OCI-LY7 (cell line): ENCODE results near the gene SPTB.

Experiments used
- EZH2phosphoT487 ChIP-seq: fragments of 200-600 bp; sonication (generic); IDR thresholded peaks from 2 replicates; pipeline ENCODE4 v1.6.1; 2018; ENCODE audit warnings: low read depth, borderline replicate concordance, mild to moderate bottlenecking, mixed run types, antibody characterized with exemption, low read length, moderate library complexity, mixed read lengths
- TF ChIP-seq, protein P1 (sequence below): fragments of 200-600 bp; sonication (generic); conservative IDR thresholded peaks from 2 replicates; pipeline ENCODE4 v1.5.1; 2014; ENCODE audit warnings: mild to moderate bottlenecking, antibody characterized with exemption, low read length, moderate library complexity, mixed read lengths

GRCh38 chr14:64871344-64871743 lies 8.4 kb downstream of the SPTB start:
- TF ChIP-seq, protein P1, sequence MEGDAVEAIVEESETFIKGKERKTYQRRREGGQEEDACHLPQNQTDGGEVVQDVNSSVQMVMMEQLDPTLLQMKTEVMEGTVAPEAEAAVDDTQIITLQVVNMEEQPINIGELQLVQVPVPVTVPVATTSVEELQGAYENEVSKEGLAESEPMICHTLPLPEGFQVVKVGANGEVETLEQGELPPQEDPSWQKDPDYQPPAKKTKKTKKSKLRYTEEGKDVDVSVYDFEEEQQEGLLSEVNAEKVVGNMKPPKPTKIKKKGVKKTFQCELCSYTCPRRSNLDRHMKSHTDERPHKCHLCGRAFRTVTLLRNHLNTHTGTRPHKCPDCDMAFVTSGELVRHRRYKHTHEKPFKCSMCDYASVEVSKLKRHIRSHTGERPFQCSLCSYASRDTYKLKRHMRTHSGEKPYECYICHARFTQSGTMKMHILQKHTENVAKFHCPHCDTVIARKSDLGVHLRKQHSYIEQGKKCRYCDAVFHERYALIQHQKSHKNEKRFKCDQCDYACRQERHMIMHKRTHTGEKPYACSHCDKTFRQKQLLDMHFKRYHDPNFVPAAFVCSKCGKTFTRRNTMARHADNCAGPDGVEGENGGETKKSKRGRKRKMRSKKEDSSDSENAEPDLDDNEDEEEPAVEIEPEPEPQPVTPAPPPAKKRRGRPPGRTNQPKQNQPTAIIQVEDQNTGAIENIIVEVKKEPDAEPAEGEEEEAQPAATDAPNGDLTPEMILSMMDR = no peak
- TF ChIP-seq EZH2phosphoT487 = no peak
